BLaER1 treated with 17β-estradiol and CSF1 and Interleukin-3, amounts not matched to agents 10 nM and 100 nM (cell line): ENCODE data around the gene EPPIN.
"Not testable (repeated sequence)": the region's sequence is repeated elsewhere in the genome, so short reads cannot be mapped to it uniquely, and the experiment has no call there.

Experiments used
- H3K27ac ChIP-seq, 11 experiments: shearing (Covaris generic); formaldehyde crosslinking; 2 replicates each; pipeline ENCODE4 v1.8.1; 2022
- H3K27me3 ChIP-seq, 11 experiments: shearing (Covaris generic); formaldehyde crosslinking; 2 replicates each; pipeline ENCODE4 v1.8.1; 2022
- H3K36me3 ChIP-seq, 11 experiments: shearing (Covaris generic); formaldehyde crosslinking; 2 replicates each; pipeline ENCODE4 v1.8.1; 2022
- H3K4me1 ChIP-seq, 10 experiments: shearing (Covaris generic); formaldehyde crosslinking; 2 replicates each; pipeline ENCODE4 v1.8.1; 2022
- H3K4me2 ChIP-seq, 11 experiments: shearing (Covaris generic); formaldehyde crosslinking; 2 replicates each; pipeline ENCODE4 v1.8.1; 2022
- H3K4me3 ChIP-seq, 10 experiments: shearing (Covaris generic); formaldehyde crosslinking; 2 replicates each; pipeline ENCODE4 v1.8.1; 2022
- H3K9ac ChIP-seq, 11 experiments: shearing (Covaris generic); formaldehyde crosslinking; 2 replicates each; pipeline ENCODE4 v1.8.1; 2022
- H3K9me3 ChIP-seq, 11 experiments: shearing (Covaris generic); formaldehyde crosslinking; replicated peaks in 1 of 11; 2 replicates each; pipeline ENCODE4 v1.8.1; 2022
- H4K20me1 ChIP-seq, 11 experiments: shearing (Covaris generic); formaldehyde crosslinking; 2 replicates each; pipeline ENCODE4 v1.8.1; 2022
- Cebpa-rat ChIP-seq, 11 experiments: shearing (Covaris generic); IDR thresholded peaks; 2 replicates each; pipeline ENCODE4 v1.8.1; 2022

The EPPIN gene

DNA sequence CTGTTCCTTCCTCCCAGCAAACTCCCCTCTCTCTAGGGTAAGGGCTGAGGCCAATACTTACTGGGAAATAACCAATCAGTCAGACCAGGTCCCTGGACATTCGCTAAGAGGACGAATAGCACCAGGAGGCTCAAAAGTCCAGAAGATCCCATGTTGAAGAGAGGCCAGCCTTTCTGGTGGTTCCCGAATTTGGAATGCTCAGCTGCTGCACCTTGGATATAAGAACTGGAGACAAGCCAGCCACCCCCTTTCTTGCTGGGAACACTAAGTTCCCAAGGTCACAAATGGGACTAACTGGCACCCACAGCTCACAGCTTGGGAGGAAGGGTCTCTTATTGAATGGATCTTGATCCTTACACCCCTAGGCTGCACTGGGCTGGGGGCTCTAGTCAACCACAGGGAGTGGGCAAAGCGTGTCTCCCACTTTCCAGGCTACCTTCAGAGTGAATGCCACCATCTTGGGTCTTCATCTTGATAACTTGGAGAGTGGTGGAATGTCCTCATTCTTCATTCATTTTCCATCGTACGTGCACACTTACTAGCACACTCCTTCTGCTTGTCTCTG lies at the start of gene EPPIN:
Gene EPPIN (minus strand): TSS at position 196 of the 565 bp plus-strand sequence. CDS start 44 bp downstream, at position 152.
- Histone ChIP-seq H3K4me1 (no peaks in the 10 kb centered on the region), H3K36me3 (no peaks in the 10 kb centered on the region), H3K4me2 (no peak within 1 kb of the TSS), H3K9me3 (peaks cover 0 to 5% (median 0%) of the 10 kb centered on the region in 11 experiments; a peak in 1 of 22 replicates), H3K4me3 (no peak within 1 kb of the TSS), H3K9ac (no peak within 1 kb of the TSS), H4K20me1 (no peaks in the 10 kb centered on the region), H3K27me3 (no peaks in the 10 kb centered on the region), H3K27ac (no peak within 1 kb of the TSS)
- TF ChIP-seq Cebpa-rat (IDR thresholded peaks at IDR 0.05) = no peak

- no peaks in the 10 kb centered on the region for H3K27me3 ChIP-seq
- H3K36me3 ChIP-seq = no peaks in the 10 kb centered on the region
- H3K4me3 ChIP-seq = no peak overlapping the region
- H3K27ac ChIP-seq = no peak overlapping the region
- no peak overlapping the region for H3K4me2 ChIP-seq
- no peaks in the 10 kb centered on the region for H4K20me1 ChIP-seq
- H3K9me3 ChIP-seq = no peaks in the 10 kb centered on the region
- TF ChIP-seq Cebpa-rat (IDR thresholded peaks at IDR 0.05) = no peak
- peaks cover 0 to 8% (median 2%) of the 10 kb centered on the region in 10 experiments; a peak in 8 of 20 replicates for H3K4me1 ChIP-seq
- no peak overlapping the region for H3K9ac ChIP-seq
Observed at GRCh38 chr20:45595235-45595634, 48.0 kb upstream of the EPPIN start.

- no peak for TF ChIP-seq Cebpa-rat (IDR thresholded peaks at IDR 0.05)
- Histone ChIP-seq H3K4me2 (no peak overlapping the region), H3K9me3 (no peaks in the 10 kb centered on the region), H3K9ac (no peak overlapping the region), H3K4me3 (no peak overlapping the region), H3K36me3 (no peaks in the 10 kb centered on the region), H3K4me1 (peaks cover 0 to 19% (median 3%) of the 10 kb centered on the region in 10 experiments; a peak in 11 of 20 replicates), H4K20me1 (no peaks in the 10 kb centered on the region), H3K27ac (no peak overlapping the region), H3K27me3 (no peaks in the 10 kb centered on the region)
Observed at GRCh38 chr20:45593498-45593897, 46.3 kb upstream of the EPPIN start.

- no peak overlapping the region for H3K27ac ChIP-seq
- no peak for TF ChIP-seq Cebpa-rat (IDR thresholded peaks at IDR 0.05)
- H3K4me3 ChIP-seq = no peak overlapping the region
- H3K36me3 ChIP-seq = no peaks in the 10 kb centered on the region
- H3K4me2 ChIP-seq = no peak overlapping the region
- no peaks in the 10 kb centered on the region for H4K20me1 ChIP-seq
- no peak overlapping the region for H3K9ac ChIP-seq
- H3K4me1 ChIP-seq = peaks cover 0 to 24% (median 3%) of the 10 kb centered on the region in 10 experiments; a peak in 11 of 20 replicates
- no peaks in the 10 kb centered on the region for H3K27me3 ChIP-seq
- H3K9me3 ChIP-seq = no peaks in the 10 kb centered on the region
Observed at GRCh38 chr20:45592574-45593189, 45.5 kb upstream of the EPPIN start.

DNA sequence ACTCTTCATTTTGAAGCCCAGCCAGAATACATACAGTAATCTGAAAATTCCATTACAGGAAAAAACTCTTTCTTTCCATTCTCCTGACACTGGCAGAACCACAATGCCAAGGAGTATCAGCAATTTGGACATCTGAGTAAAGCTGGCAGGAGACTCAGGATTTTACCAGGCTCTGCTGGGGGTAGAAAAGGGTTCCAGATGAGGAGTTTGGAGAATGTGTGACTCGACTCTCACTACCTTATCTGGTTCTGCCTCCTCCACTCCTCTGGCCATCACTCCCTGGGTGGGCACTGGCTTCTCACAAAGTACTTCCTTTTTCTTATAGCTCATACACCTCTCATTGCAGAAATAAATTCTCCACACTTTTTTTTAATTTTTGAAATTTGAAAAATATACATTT lies 42.5 kb upstream of the EPPIN start:
- no peaks in the 10 kb centered on the region for H4K20me1 ChIP-seq
- H3K27me3 ChIP-seq = no peaks in the 10 kb centered on the region
- H3K27ac ChIP-seq = no peak overlapping the region
- TF ChIP-seq Cebpa-rat (IDR thresholded peaks at IDR 0.05) = no peak
- H3K36me3 ChIP-seq = no peaks in the 10 kb centered on the region
- peak overlapping the region in 3 of 11 experiments; percentile 28 to 47 (median 44); a peak in 6 of 22 replicates for H3K4me2 ChIP-seq
- H3K4me1 ChIP-seq = peaks cover 0 to 31% (median 0%) of the 10 kb centered on the region in 10 experiments; a peak in 8 of 20 replicates
- no peak overlapping the region for H3K4me3 ChIP-seq
- H3K9me3 ChIP-seq = no peaks in the 10 kb centered on the region
- no peak overlapping the region for H3K9ac ChIP-seq

- Histone ChIP-seq H4K20me1 (no peaks in the 10 kb centered on the region), H3K4me2 (peak overlapping the region in 2 of 11 experiments; percentile 28 to 47; a peak in 4 of 22 replicates), H3K4me1 (peaks cover 0 to 31% (median 0%) of the 10 kb centered on the region in 10 experiments; a peak in 8 of 20 replicates), H3K36me3 (no peaks in the 10 kb centered on the region), H3K27me3 (no peaks in the 10 kb centered on the region), H3K4me3 (no peak overlapping the region), H3K9me3 (no peaks in the 10 kb centered on the region), H3K9ac (no peak overlapping the region), H3K27ac (no peak overlapping the region)
- no peak for TF ChIP-seq Cebpa-rat (IDR thresholded peaks at IDR 0.05)
Observed at GRCh38 chr20:45588800-45589199, 41.6 kb upstream of the EPPIN start.

GRCh38 chr20:45585986-45586385 lies 38.8 kb upstream of the EPPIN start:
- H3K4me3 ChIP-seq, H4K20me1 ChIP-seq, H3K27me3 ChIP-seq, H3K36me3 ChIP-seq, H3K9me3 ChIP-seq: not testable (repeated sequence)
- Histone ChIP-seq H3K4me2 (peak overlapping the region in 3 of 11 experiments; percentile 44 to 46 (median 44); a peak in 5 of 22 replicates), H3K9ac (0 out of 22 replicates have a peak overlapping the region, but pooled peaks of 1 of the 11 experiments have one; percentile 10), H3K27ac (peak overlapping the region in 3 of 11 experiments; percentile 19 to 35 (median 31); a peak in 2 of 22 replicates), H3K4me1 (peaks cover 0 to 37% (median 0%) of the 10 kb centered on the region in 10 experiments; a peak in 8 of 20 replicates)

GRCh38 chr20:45584294-45584693 lies 37.1 kb upstream of the EPPIN start:
- H4K20me1 ChIP-seq, H3K27me3 ChIP-seq, H3K9me3 ChIP-seq, H3K4me3 ChIP-seq, H3K9ac ChIP-seq, H3K36me3 ChIP-seq, H3K27ac ChIP-seq, H3K4me2 ChIP-seq: not testable (repeated sequence)
- H3K4me1 ChIP-seq = peaks cover 0 to 31% (median 0%) of the 10 kb centered on the region in 10 experiments; a peak in 7 of 20 replicates

- Histone ChIP-seq H3K4me2 (no peak overlapping the region), H3K27me3 (no peaks in the 10 kb centered on the region)
Observed at GRCh38 chr20:45583502-45583901, 36.3 kb upstream of the EPPIN start.

More at GRCh38 chr20:45583502-45583901, 36.3 kb upstream of the EPPIN start:
- Histone ChIP-seq H3K4me1 (peaks cover 0 to 23% (median 0%) of the 10 kb centered on the region in 10 experiments; a peak in 7 of 20 replicates), H3K9ac (no peak overlapping the region), H4K20me1 (no peaks in the 10 kb centered on the region), H3K9me3 (no peaks in the 10 kb centered on the region), H3K4me3 (no peak overlapping the region), H3K36me3 (no peaks in the 10 kb centered on the region), H3K27ac (no peak overlapping the region)
- no peak for TF ChIP-seq Cebpa-rat (IDR thresholded peaks at IDR 0.05)
